PC-9 (cell line): ENCODE data around the gene CAPN5. TPM values are rescaled to one million over a fixed set of nuclear protein-coding genes. Genes with fewer than 3 reads are reported as not detected.

ENCODE experiments used
- BruUV-seq: library from RNA; stranded (reverse); fragments of 400-500 nt; replicated peaks from 2 replicates; lab custom pipeline; 2021; lab: Mats Ljungman, UMichigan
- CTCF ChIA-PET: fragments of 300-600 bp; sonication (Branson Sonifier 250); formaldehyde crosslinking; loops from one replicate; lab custom pipeline; 2022; ENCODE audit warnings: antibody characterized with exemption; lab: Charles Lee
- POLR2A ChIA-PET: fragments of 300-600 bp; sonication (Branson Sonifier 250); formaldehyde crosslinking; loops from one replicate; lab custom pipeline; 2022; ENCODE audit warnings: antibody characterized with exemption; ENCODE audit not compliant: unreplicated experiment; lab: Charles Lee
- DNase-seq, 2 experiments: peaks; one replicate each; pipeline versions ENCODE4 v3.0.0 to v3.0.0-alpha.2; 2015 to 2022; ENCODE audit warnings: mixed read lengths in 1 of 2
- H2AFZ ChIP-seq: fragments of 200-600 bp; sonication (generic); 2 replicates; pipeline ENCODE4 v1.8.1; 2017; ENCODE audit warnings: antibody characterized with exemption
- H3F3A ChIP-seq: fragments of 200-600 bp; sonication (generic); 2 replicates; pipeline ENCODE4 v1.8.1; 2017; ENCODE audit warnings: antibody characterized with exemption, mild to moderate bottlenecking, low read depth; ENCODE audit not compliant: insufficient read depth
- H3K27ac ChIP-seq: fragments of 200-600 bp; sonication (generic); 2 replicates; pipeline ENCODE4 v1.6.1; 2016; ENCODE audit warnings: mixed run types
- H3K27me3 ChIP-seq: fragments of 200-600 bp; sonication (generic); 2 replicates; pipeline ENCODE4 v1.6.1; 2016; ENCODE audit warnings: low read depth, mixed run types; ENCODE audit not compliant: insufficient read depth
- H3K36me3 ChIP-seq: fragments of 200-600 bp; sonication (generic); 2 replicates; pipeline ENCODE4 v1.6.1; 2016; ENCODE audit warnings: low read depth, mixed run types
- H3K4me1 ChIP-seq: fragments of 200-600 bp; sonication (generic); replicated peaks from 2 replicates; pipeline ENCODE4 v1.6.1; 2016; ENCODE audit warnings: mixed run types; ENCODE audit not compliant: insufficient read depth
- H3K4me2 ChIP-seq: fragments of 200-600 bp; sonication (generic); 2 replicates; pipeline ENCODE4 v1.6.1; 2017; ENCODE audit warnings: mixed run types
- H3K4me3 ChIP-seq: fragments of 200-600 bp; sonication (generic); 2 replicates; pipeline ENCODE4 v1.6.1; 2016; ENCODE audit warnings: mixed run types
- H3K79me2 ChIP-seq: fragments of 200-600 bp; sonication (generic); 2 replicates; pipeline ENCODE4 v1.6.1; 2017; ENCODE audit warnings: low read depth, mixed run types
- H3K9me2 ChIP-seq: fragments of 200-600 bp; sonication (generic); 2 replicates; pipeline ENCODE4 v1.8.1; 2017; ENCODE audit warnings: mild to moderate bottlenecking; ENCODE audit not compliant: insufficient read depth
- H3K9me3 ChIP-seq: fragments of 200-600 bp; sonication (generic); 2 replicates; pipeline ENCODE4 v1.8.1; 2016; ENCODE audit warnings: low read depth; ENCODE audit not compliant: insufficient read depth
- H4K20me1 ChIP-seq: fragments of 200-600 bp; sonication (generic); 2 replicates; pipeline ENCODE4 v1.8.1; 2017; ENCODE audit not compliant: insufficient read depth
- CTCF ChIP-seq: fragments of 200-600 bp; sonication (generic); conservative IDR thresholded peaks from 2 replicates; pipeline ENCODE4 v1.6.1; 2017; ENCODE audit warnings: mixed run types, antibody characterized with exemption, mild to moderate bottlenecking, moderate library complexity
- EZH2 ChIP-seq: fragments of 200-600 bp; sonication (generic); IDR thresholded peaks from 2 replicates; pipeline ENCODE4 v1.8.0; 2017; ENCODE audit warnings: antibody characterized with exemption, low read depth
- intact Hi-C: fragments of 100-400 bp; cut with micrococcal nuclease; formaldehyde crosslinking; loops from one replicate; pipeline ENCODE4 v1.10.0; 2022; ENCODE audit not compliant: unreplicated experiment
- total RNA-seq: library from RNA; stranded (reverse); gene quantifications from 2 replicates; pipeline ENCODE4 v1.2.3, GENCODE V29; 2021

Gene CAPN5
- total RNA-seq, 1 experiment from 2014 or later = 9.9 TPM

DNA sequence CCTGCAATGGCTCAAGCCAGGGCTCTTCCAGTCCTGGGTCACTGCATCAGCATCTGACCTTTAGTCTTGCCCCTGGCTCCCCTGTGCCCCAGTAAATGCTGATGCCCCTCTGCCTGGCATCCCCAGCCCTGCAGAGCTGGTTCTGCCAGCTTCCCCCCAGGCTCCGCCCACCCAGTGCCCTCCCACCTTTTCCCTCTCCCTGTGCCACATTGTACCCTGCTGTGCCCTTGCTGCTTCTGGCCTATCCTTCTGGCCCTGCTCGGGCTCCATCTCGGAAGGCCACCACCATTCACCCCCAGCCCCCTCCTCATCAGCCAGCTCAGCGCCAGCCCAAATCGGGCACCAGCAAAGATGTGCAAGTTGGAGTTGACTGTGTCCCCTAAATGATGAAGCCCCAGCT lies 7.4 kb downstream of the CAPN5 start:
- Histone ChIP-seq H3K9me2 (no peaks in the 10 kb centered on the region), H3F3A (peaks cover 21% of the 10 kb centered on the region; the same call in 1 of the 2 replicates), H3K4me1 (peaks cover 50% of the 10 kb centered on the region), H3K4me3 (no peak overlapping the region), H3K27me3 (no peaks in the 10 kb centered on the region), H3K36me3 (no peaks in the 10 kb centered on the region), H4K20me1 (no peaks in the 10 kb centered on the region), H3K27ac (no peak overlapping the region), H3K79me2 (no peaks in the 10 kb centered on the region), H3K9me3 (peaks cover 4% of the 10 kb centered on the region; the same call in 1 of the 2 replicates), H2AFZ (no peak overlapping the region), H3K4me2 (peak overlapping the region; percentile 62)
- no TSS peak for BruUV-seq
- intact Hi-C loops = loop anchor here (1.0 kb wide), 1 partner anchor 14 kb away; no protein-coding TSS in a partner anchor
- POLR2A ChIA-PET = no interaction called here
- CTCF ChIA-PET = interaction anchor here (1.0 to 1.7 kb wide), 3 partner anchors 17 to 27 kb away, joined by 4 to 17 read pairs (median 5); no protein-coding TSS in a partner anchor
- TF ChIP-seq EZH2 (no peak), CTCF (no peak)
- peak in 1 of 2 experiments; percentile 48 for DNase-seq

DNA sequence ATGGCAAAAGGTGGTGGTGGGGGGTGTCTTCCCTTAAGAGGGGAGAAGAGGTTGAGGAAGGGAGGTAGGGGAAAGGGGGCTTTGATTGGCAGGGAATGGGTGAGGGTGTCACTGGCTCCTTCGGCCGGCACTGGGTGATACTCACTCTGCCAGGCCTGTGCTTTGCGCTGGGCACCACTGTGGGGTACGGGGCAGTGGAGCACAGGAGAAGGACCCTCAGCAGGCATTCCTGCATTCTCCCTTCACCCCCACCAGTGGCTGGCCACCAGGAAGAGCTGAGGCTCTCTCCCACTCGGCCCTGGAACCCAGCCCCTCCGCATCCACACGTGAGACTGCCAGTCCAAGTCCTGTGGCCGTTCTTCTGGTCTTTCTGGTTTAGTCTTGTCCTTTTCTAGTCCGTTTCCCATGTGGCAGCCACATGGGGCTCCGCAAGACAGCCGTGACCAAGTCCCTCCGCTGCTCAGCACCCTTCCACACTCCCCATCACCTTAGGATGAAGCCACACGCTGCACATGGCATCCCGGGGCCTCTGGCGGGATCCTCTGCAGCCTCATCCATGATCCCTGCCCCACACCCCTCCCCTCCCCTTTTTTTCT lies 8.0 kb downstream of the CAPN5 start:
- intact Hi-C loops = loop anchor here (1.0 kb wide), 1 partner anchor 14 kb away; no protein-coding TSS in a partner anchor
- peaks cover 21% of the 10 kb centered on the region; the same call in 1 of the 2 replicates for H3F3A ChIP-seq
- peak overlapping the region; percentile 62 for H3K4me2 ChIP-seq
- peaks cover 50% of the 10 kb centered on the region for H3K4me1 ChIP-seq
- no peak overlapping the region for H3K4me3 ChIP-seq
- CTCF ChIA-PET = interaction anchor here (1.0 kb wide), 2 partner anchors 17 to 22 kb away, joined by 4 to 5 read pairs; no protein-coding TSS in a partner anchor
- DNase-seq = no peak
- no TSS peak for BruUV-seq
- no peak overlapping the region for H3K27ac ChIP-seq
- no peaks in the 10 kb centered on the region for H3K9me2 ChIP-seq
- TF ChIP-seq EZH2 = no peak
- no peak for TF ChIP-seq CTCF
- H3K27me3 ChIP-seq = no peaks in the 10 kb centered on the region
- POLR2A ChIA-PET = no interaction called here
- H3K9me3 ChIP-seq = peaks cover 4% of the 10 kb centered on the region; the same call in 1 of the 2 replicates
- no peak overlapping the region for H2AFZ ChIP-seq
- H4K20me1 ChIP-seq = no peaks in the 10 kb centered on the region
- H3K79me2 ChIP-seq = no peaks in the 10 kb centered on the region
- H3K36me3 ChIP-seq = no peaks in the 10 kb centered on the region

- peaks cover 21% of the 10 kb centered on the region; the same call in 1 of the 2 replicates for H3F3A ChIP-seq
- no TSS peak for BruUV-seq
- ChIA-PET POLR2A (interaction anchor here (0.5 kb wide), 1 partner anchor 319 kb away, joined by 11 read pairs; no protein-coding TSS in a partner anchor), CTCF (interaction anchor here (0.6 to 0.7 kb wide), 2 partner anchors 16 to 294 kb away, joined by 5 to 7 read pairs; no protein-coding TSS in a partner anchor)
- no peaks in the 10 kb centered on the region for H4K20me1 ChIP-seq
- no peak overlapping the region for H3K4me3 ChIP-seq
- TF ChIP-seq CTCF = no peak
- peak overlapping the region; percentile 62 for H3K4me2 ChIP-seq
- no peaks in the 10 kb centered on the region for H3K9me2 ChIP-seq
- no peaks in the 10 kb centered on the region for H3K79me2 ChIP-seq
- peak in 1 of 2 experiments; percentile 77 for DNase-seq
- no peaks in the 10 kb centered on the region for H3K36me3 ChIP-seq
- H3K9me3 ChIP-seq = peaks cover 4% of the 10 kb centered on the region; the same call in 1 of the 2 replicates
- peaks cover 50% of the 10 kb centered on the region for H3K4me1 ChIP-seq
- intact Hi-C loops = no loop called here
- H3K27ac ChIP-seq = no peak overlapping the region
- H3K27me3 ChIP-seq = no peaks in the 10 kb centered on the region
- H2AFZ ChIP-seq = no peak overlapping the region
Observed at GRCh38 chr11:77075425-77075905, 8.7 kb downstream of the CAPN5 start.
